NT2/D1 (cell line): ENCODE data around the gene ZNF674.

ENCODE experiments used
- YY1 ChIP-seq: IDR thresholded peaks from 2 replicates; pipeline ENCODE4 v1.6.1; 2011; ENCODE audit not compliant: insufficient read length, insufficient read depth
- ZNF274 ChIP-seq: IDR thresholded peaks from 2 replicates; pipeline ENCODE4 v1.6.1; 2011; ENCODE audit warnings: mild to moderate bottlenecking, low read depth, low read length

DNA sequence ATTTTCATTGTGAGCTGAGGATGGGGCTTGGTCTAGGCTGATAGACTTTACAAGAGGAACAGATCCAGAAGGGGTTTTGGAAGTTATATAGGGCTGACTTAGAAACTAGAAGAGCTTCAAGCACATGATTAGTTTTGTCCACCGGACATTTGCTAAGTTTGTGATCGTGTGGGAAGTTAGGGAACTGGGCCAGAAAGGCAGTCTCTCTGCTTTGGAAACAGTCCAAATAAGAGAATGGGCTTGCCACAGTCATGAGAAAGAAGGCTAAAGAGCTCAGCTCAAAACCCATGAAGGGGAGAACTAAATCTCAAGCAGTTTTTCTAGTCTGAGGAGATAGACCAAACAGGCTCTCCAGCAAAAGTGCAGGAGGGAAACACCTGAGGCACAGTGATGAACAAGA is 67.8 kb downstream of the ZNF674 start:
- TF ChIP-seq YY1 (no peak), ZNF274 (no peak)
